ENCODE data around the gene TAF8.

- TF ChIP-seq CEBPB (IDR thresholded peaks at IDR 0.05) (no peak), TCF12 (IDR thresholded peaks at IDR 0.05; ENCODE audit: low read depth) (peak; percentile 70; the same call in 1 of the 2 replicates), EP300 (IDR thresholded peaks at IDR 0.05; ENCODE audit: borderline replicate concordance) (no peak), MAX (IDR thresholded peaks at IDR 0.05) (no peak; the same call in 1 of the 2 replicates), CREB1 (IDR thresholded peaks at IDR 0.05; ENCODE audit: low read depth) (peak; percentile 69), TAF1 (IDR thresholded peaks at IDR 0.05; ENCODE audit: low read depth) (peak; percentile 97), YY1 (IDR thresholded peaks at IDR 0.05; ENCODE audit: low read depth) (peak; percentile 98), RAD21 (IDR thresholded peaks at IDR 0.05; ENCODE audit: low read depth) (no peak), REST (IDR thresholded peaks at IDR 0.05; ENCODE audit: low read depth) (no peak), TEAD4 (IDR thresholded peaks at IDR 0.05) (0 out of 2 replicates have a peak, but pooled peaks have one; percentile 2), EGR1 (IDR thresholded peaks at IDR 0.05) (no peak; the same call in 1 of the 2 replicates), FOXM1 (IDR thresholded peaks at IDR 0.05; ENCODE audit: borderline replicate concordance, low read depth) (peak; percentile 29; the same call in 1 of the 2 replicates)
Measured at GRCh38 chr6:42050297-42051267, at the start of gene TAF8.
